GM12874 (cell line): Measurements from ENCODE around the gene ACD.
A peak's percentile ranks its signal among the peaks of the same experiment; 100 is the strongest.

Experiments used
- CTCF ChIP-seq: IDR thresholded peaks from 2 replicates; pipeline ENCODE4 v1.5.1; 2011; ENCODE audit warnings: low read depth, mild to moderate bottlenecking, control low read depth, low read length, moderate library complexity; ENCODE audit not compliant: insufficient read depth

ACD gene

GRCh38 chr16:67674851-67675578, 15.0 kb upstream of the ACD start:
- no peak for TF ChIP-seq CTCF

- no peak for TF ChIP-seq CTCF
Measured at GRCh38 chr16:67673712-67674580, 13.9 kb upstream of the ACD start.

- peak; percentile 85 for TF ChIP-seq CTCF
Measured at GRCh38 chr16:67672739-67673662, 12.9 kb upstream of the ACD start.

- TF ChIP-seq CTCF = no peak
Measured at GRCh38 chr16:67672306-67672705, 12.2 kb upstream of the ACD start.

- TF ChIP-seq CTCF = no peak
Measured at GRCh38 chr16:67669499-67670101, 9.5 kb upstream of the ACD start.

GRCh38 chr16:67668495-67669157, 8.6 kb upstream of the ACD start:
- TF ChIP-seq CTCF = peak; percentile 43
